Gastrocnemius medialis (tissue), 4 donors: ENCODE data around the gene RCL1.

Experiments
- POLR2A ChIP-seq, 2 donors: fragments of 450-650 bp; IDR thresholded peaks; one replicate each; pipeline ENCODE4 v1.6.1; 2017; ENCODE audit warnings: antibody characterized with exemption in 2 of 2, mild to moderate bottlenecking in 2 of 2, moderate library complexity in 2 of 2
- TF ChIP-seq, protein P1 (sequence below), 5 experiments: fragments of 450-650 bp in 3 of 5; fragments of 200-600 bp in 2 of 5; sonication (generic) in 2 of 5; IDR thresholded peaks in 4 of 5; conservative IDR thresholded peaks in 1 of 5; 1 replicate in 4 of 5; 2 replicates in 1 of 5; pipeline ENCODE4 v1.5.1; 2016 to 2019; ENCODE audit warnings: antibody characterized with exemption in 5 of 5, mild to moderate bottlenecking in 3 of 5, moderate library complexity in 3 of 5

DNA sequence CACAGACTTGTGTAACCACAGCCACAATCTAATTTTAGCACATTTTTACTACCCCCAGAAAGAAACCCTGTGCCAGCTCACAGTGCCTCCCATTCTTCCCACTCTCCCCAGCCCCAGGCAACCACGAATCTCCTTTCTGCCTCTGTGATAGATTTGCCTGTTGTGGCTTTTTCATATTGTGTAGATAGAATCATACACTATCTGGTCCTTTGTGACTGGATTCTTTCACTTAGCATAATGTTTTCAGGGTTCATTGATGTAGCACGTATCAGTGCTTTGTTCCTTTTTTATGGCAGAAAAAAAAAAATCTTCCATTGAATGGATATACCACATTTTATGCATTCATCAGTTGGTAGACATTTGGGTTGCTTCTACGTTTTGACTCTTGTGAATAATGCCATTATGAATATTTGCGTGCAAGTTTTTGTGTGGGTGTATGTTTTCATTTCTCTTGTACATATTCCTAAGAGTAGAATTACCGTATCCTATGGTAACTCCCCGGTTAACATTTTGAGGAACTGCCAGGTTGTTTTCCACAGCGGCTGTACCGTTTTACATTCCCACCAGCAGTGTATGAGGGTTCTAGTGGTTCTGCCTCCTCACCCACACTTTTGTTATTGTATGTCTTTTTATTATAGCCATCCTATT, 64.5 kb downstream of the RCL1 start:
- TF ChIP-seq, protein P1, sequence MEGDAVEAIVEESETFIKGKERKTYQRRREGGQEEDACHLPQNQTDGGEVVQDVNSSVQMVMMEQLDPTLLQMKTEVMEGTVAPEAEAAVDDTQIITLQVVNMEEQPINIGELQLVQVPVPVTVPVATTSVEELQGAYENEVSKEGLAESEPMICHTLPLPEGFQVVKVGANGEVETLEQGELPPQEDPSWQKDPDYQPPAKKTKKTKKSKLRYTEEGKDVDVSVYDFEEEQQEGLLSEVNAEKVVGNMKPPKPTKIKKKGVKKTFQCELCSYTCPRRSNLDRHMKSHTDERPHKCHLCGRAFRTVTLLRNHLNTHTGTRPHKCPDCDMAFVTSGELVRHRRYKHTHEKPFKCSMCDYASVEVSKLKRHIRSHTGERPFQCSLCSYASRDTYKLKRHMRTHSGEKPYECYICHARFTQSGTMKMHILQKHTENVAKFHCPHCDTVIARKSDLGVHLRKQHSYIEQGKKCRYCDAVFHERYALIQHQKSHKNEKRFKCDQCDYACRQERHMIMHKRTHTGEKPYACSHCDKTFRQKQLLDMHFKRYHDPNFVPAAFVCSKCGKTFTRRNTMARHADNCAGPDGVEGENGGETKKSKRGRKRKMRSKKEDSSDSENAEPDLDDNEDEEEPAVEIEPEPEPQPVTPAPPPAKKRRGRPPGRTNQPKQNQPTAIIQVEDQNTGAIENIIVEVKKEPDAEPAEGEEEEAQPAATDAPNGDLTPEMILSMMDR (IDR thresholded peaks at IDR 0.05 in 4 of 5, conservative IDR thresholded peaks at IDR 0.05 in 1 of 5) = no peak
- TF ChIP-seq POLR2A (IDR thresholded peaks at IDR 0.05) = no peak
